ENCODE results near the gene ACAN. TPM values are rescaled to one million over a fixed set of nuclear protein-coding genes. Genes with fewer than 3 reads are reported as not detected.

ACAN gene
- polyA plus RNA-seq, 1 experiment = 3.6 TPM

DNA sequence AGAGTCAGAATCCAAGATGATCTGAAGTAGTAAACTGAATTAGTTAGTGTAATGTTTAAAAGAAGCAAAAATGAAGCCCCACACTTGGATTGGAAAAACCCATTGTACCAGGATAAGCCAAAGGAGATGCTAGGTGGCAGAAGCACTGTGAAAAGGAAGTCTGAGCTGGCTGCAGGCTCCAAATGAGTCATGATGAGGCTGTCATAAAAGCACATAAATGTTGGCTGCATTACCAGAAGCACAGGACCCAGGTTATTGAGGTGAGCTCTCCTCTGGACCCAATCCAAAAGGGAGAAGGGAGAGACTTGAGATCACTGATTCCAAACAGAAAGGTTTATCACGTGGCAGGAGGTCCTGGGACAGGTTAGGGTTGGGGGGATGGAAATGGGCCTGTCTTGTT is 3.2 kb upstream of the ACAN start:
- Histone ChIP-seq H3K27me3 (ENCODE audit: control insufficient read depth, insufficient read depth, low read length) (peaks cover 28% of the 10 kb centered on the region), H3K4me3 (ENCODE audit: low read depth, low read length) (no peak overlapping the region), H3K36me3 (ENCODE audit: control insufficient read depth, insufficient read depth, low read length) (no peaks in the 10 kb centered on the region)
- CTCF ChIA-PET = interaction anchor here (0.8 kb wide), 1 partner anchor 323 kb away, joined by 3 read pairs; no protein-coding TSS in a partner anchor
- DNase-seq (ENCODE audit: low read depth) = no peak
- POLR2A ChIA-PET = no interaction called here
- TF ChIP-seq, protein P1, sequence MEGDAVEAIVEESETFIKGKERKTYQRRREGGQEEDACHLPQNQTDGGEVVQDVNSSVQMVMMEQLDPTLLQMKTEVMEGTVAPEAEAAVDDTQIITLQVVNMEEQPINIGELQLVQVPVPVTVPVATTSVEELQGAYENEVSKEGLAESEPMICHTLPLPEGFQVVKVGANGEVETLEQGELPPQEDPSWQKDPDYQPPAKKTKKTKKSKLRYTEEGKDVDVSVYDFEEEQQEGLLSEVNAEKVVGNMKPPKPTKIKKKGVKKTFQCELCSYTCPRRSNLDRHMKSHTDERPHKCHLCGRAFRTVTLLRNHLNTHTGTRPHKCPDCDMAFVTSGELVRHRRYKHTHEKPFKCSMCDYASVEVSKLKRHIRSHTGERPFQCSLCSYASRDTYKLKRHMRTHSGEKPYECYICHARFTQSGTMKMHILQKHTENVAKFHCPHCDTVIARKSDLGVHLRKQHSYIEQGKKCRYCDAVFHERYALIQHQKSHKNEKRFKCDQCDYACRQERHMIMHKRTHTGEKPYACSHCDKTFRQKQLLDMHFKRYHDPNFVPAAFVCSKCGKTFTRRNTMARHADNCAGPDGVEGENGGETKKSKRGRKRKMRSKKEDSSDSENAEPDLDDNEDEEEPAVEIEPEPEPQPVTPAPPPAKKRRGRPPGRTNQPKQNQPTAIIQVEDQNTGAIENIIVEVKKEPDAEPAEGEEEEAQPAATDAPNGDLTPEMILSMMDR (IDR thresholded peaks at IDR 0.05; ENCODE audit: insufficient read depth, low read depth, low read length) = no peak

DNA sequence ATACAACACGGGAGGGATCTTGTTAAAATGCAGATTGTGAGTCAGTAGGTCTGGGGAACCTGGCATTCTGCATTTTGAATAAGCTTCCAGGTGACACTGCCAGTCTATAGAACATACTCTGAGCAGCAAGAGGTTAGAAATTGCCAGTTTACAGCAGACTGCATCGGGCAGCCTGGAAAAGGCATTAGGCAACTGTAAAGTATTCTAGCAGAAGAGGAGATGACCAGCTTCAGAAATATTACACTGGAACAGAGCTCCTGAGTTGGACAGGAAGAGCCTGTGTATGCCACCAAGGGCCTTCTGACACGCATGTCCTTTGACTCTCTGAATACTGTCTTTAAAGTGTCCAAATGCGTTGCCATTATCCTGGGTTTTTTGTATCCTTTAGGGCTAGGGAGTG is 2.5 kb upstream of the ACAN start:
- POLR2A ChIA-PET = no interaction called here
- H3K36me3 ChIP-seq (ENCODE audit: control insufficient read depth, insufficient read depth, low read length) = no peaks in the 10 kb centered on the region
- DNase-seq (ENCODE audit: low read depth) = no peak
- CTCF ChIA-PET = interaction anchor here (0.8 kb wide), 1 partner anchor 324 kb away, joined by 3 read pairs; no protein-coding TSS in a partner anchor
- H3K27me3 ChIP-seq (ENCODE audit: control insufficient read depth, insufficient read depth, low read length) = peaks cover 31% of the 10 kb centered on the region
- TF ChIP-seq, protein P1 (IDR thresholded peaks at IDR 0.05; ENCODE audit: insufficient read depth, low read depth, low read length) = no peak
- H3K4me3 ChIP-seq (ENCODE audit: low read depth, low read length) = no peak overlapping the region

GRCh38 chr15:88802250-88802990 is 816 bp upstream of the ACAN start:
- no peaks in the 10 kb centered on the region for H3K36me3 ChIP-seq (ENCODE audit: control insufficient read depth, insufficient read depth, low read length)
- no peak for DNase-seq (ENCODE audit: low read depth)
- H3K4me3 ChIP-seq (ENCODE audit: low read depth, low read length) = no peak overlapping the region
- ChIA-PET POLR2A (no interaction called here), CTCF (interaction anchor here (1.0 kb wide), 1 partner anchor 405 kb away, joined by 3 read pairs; no protein-coding TSS in a partner anchor)
- peaks cover 37% of the 10 kb centered on the region for H3K27me3 ChIP-seq (ENCODE audit: control insufficient read depth, insufficient read depth, low read length)
- TF ChIP-seq, protein P1 (IDR thresholded peaks at IDR 0.05; ENCODE audit: insufficient read depth, low read depth, low read length) = no peak

GRCh38 chr15:88802991-88803240 is 320 bp upstream of the ACAN start:
- TF ChIP-seq, protein P1 (IDR thresholded peaks at IDR 0.05; ENCODE audit: insufficient read depth, low read depth, low read length) = no peak
- no peak overlapping the region for H3K4me3 ChIP-seq (ENCODE audit: low read depth, low read length)
- ChIA-PET CTCF (interaction anchor here (1.0 kb wide), 1 partner anchor 404 kb away, joined by 3 read pairs; no protein-coding TSS in a partner anchor), POLR2A (no interaction called here)
- H3K36me3 ChIP-seq (ENCODE audit: control insufficient read depth, insufficient read depth, low read length) = no peaks in the 10 kb centered on the region
- no peak for DNase-seq (ENCODE audit: low read depth)
- peaks cover 37% of the 10 kb centered on the region for H3K27me3 ChIP-seq (ENCODE audit: control insufficient read depth, insufficient read depth, low read length)

- POLR2A ChIA-PET = no interaction called here
- H3K4me3 ChIP-seq (ENCODE audit: low read depth, low read length) = no peak overlapping the region
- peaks cover 35% of the 10 kb centered on the region for H3K27me3 ChIP-seq (ENCODE audit: control insufficient read depth, insufficient read depth, low read length)
Observed at GRCh38 chr15:88803920-88804247, 648 bp downstream of the ACAN start.

More at GRCh38 chr15:88803920-88804247, 648 bp downstream of the ACAN start:
- H3K36me3 ChIP-seq (ENCODE audit: control insufficient read depth, insufficient read depth, low read length) = no peaks in the 10 kb centered on the region
- CTCF ChIA-PET = interaction anchor here (1.1 kb wide), 1 partner anchor 10 kb away, joined by 3 read pairs; no protein-coding TSS in a partner anchor
- TF ChIP-seq, protein P1 (IDR thresholded peaks at IDR 0.05; ENCODE audit: insufficient read depth, low read depth, low read length) = no peak
- DNase-seq (ENCODE audit: low read depth) = no peak
